ENCODE measurements around the gene ENDOD1. TPM values are rescaled to one million over a fixed set of nuclear protein-coding genes. Genes with fewer than 3 reads are reported as not detected.

Gene ENDOD1
- total and polyA plus RNA-seq, 7 donors: 7.8 to 31.4 (median 20.4) TPM

DNA sequence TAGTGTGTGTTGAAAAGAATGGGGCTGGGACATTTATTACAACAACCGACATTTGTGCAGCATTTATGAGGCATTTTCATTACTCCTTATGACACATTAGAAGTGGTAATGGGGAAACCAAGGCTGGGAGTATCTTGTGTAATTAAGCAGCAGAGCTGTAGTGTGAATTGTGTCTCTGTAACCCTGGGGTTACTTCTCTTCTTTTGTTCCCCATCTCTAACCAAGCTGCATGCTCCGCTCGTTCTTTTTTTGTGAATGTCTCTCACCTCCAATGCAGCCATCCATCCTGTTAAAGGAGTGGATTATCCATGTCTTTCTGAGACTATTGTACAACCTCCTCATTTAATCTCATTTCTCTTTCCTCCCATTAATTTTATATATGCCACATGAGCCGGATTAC lies 65.7 kb downstream of the ENDOD1 start:
- peaks cover 0 to 36% (median 26%) of the 10 kb centered on the region in 4 donors for H3K4me1 ChIP-seq
- TF ChIP-seq, protein P1, sequence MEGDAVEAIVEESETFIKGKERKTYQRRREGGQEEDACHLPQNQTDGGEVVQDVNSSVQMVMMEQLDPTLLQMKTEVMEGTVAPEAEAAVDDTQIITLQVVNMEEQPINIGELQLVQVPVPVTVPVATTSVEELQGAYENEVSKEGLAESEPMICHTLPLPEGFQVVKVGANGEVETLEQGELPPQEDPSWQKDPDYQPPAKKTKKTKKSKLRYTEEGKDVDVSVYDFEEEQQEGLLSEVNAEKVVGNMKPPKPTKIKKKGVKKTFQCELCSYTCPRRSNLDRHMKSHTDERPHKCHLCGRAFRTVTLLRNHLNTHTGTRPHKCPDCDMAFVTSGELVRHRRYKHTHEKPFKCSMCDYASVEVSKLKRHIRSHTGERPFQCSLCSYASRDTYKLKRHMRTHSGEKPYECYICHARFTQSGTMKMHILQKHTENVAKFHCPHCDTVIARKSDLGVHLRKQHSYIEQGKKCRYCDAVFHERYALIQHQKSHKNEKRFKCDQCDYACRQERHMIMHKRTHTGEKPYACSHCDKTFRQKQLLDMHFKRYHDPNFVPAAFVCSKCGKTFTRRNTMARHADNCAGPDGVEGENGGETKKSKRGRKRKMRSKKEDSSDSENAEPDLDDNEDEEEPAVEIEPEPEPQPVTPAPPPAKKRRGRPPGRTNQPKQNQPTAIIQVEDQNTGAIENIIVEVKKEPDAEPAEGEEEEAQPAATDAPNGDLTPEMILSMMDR (IDR thresholded peaks at IDR 0.05): no peak
- TF ChIP-seq POLR2A (IDR thresholded peaks at IDR 0.05): no peak
- TF ChIP-seq POLR2AphosphoS5 (IDR thresholded peaks at IDR 0.05): no peak
- no peak for TF ChIP-seq EP300 (IDR thresholded peaks at IDR 0.05)
- DNase-seq: no peak

DNA sequence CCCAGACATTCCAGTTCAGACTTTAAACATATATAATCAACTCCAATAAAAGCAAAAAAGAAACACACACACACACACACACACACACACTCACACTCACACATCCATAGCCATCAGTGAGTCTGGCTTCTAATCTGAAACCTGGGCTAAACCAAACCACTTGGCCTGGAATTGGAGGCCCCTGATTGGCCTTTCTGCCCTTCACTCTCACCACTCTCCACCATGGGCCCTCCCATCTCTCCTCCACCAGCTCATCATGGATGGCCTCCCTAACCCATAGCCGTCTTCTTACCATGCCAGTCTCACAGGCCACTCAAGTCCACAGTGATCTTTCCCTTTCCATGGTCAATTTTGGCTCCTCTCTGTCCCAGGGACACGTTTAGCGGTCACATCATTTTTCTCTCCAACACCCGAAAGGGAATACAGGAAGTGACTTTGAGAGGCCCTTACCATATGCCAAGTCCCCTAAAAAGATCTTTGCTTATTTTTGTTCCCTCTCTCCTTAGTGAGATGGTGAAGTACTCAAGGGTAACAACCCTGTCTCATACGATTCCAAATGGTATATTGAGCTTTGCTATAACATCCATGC lies 66.6 kb downstream of the ENDOD1 start:
- TF ChIP-seq, protein P1 (IDR thresholded peaks at IDR 0.05): no peak
- TF ChIP-seq POLR2A (IDR thresholded peaks at IDR 0.05) (no peak), POLR2AphosphoS5 (IDR thresholded peaks at IDR 0.05) (no peak), EP300 (IDR thresholded peaks at IDR 0.05) (no peak)
- intact Hi-C loops (cut with DNase I): no loop called here

More for the DNA sequence above, 65.7 kb downstream of the ENDOD1 start:
- Histone ChIP-seq H3K4me3 (no peak overlapping the region), H3K36me3 (no peaks in the 10 kb centered on the region), H3K27ac (no peak overlapping the region), H3K9me3 (no peaks in the 10 kb centered on the region), H3K27me3 (no peaks in the 10 kb centered on the region)
- intact Hi-C loops (cut with DNase I): no loop called here
- WGBS, 2 donors: 98 to 99% methylated on average over 4 of the region's 4 CpGs

DNA sequence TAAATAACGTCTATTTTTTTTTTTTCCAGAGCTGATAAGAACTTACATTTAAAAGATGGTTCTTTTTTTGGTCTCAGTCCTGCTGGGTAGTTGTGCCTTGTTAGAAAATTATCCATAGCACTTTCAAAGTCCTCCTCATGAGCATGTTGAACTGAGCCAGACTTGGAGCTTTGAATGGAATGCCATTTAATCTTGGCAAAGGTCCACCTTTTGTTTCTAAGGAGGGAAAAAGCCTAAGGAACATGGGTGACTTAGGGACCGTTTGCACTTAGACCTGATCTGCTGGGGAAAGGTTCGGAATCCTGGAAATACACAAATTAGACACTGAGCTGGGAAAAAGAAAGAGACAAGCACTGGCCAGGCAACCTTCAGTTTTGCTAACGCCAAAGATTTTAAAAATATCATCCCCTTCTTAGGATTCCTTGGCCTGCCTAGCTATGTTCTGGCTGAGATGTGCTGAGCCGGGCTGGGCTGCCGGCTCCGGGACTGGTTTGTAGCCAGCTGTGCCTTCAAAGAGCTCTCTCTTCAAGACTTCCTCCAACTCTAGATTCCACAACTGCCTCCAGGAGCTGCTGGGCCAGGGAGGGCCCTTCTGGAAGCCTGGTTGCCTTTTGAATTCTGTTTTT lies 67.4 kb downstream of the ENDOD1 start:
- H3K4me3 ChIP-seq: no peak overlapping the region
- DNase-seq: peak; percentile 84
- H3K27me3 ChIP-seq: no peaks in the 10 kb centered on the region
- 76 to 77% methylated on average over 7 of the region's 7 CpGs for WGBS, 2 donors
- no peaks in the 10 kb centered on the region for H3K9me3 ChIP-seq
- H3K27ac ChIP-seq: peak overlapping the region; percentile 60 to 79 (median 68)
- intact Hi-C loops (cut with DNase I): no loop called here
- TF ChIP-seq POLR2A (IDR thresholded peaks at IDR 0.05): no peak
- TF ChIP-seq POLR2AphosphoS5 (IDR thresholded peaks at IDR 0.05): peak in 2 of 4 donors; percentile 14 to 34
- peaks cover 0 to 20% (median 18%) of the 10 kb centered on the region in 4 donors for H3K4me1 ChIP-seq
- H3K36me3 ChIP-seq: no peaks in the 10 kb centered on the region

More for the DNA sequence above, 66.6 kb downstream of the ENDOD1 start:
- H3K9me3 ChIP-seq: no peaks in the 10 kb centered on the region
- peak overlapping the region; percentile 60 to 79 (median 68) for H3K27ac ChIP-seq
- peaks cover 0 to 27% (median 21%) of the 10 kb centered on the region in 4 donors for H3K4me1 ChIP-seq
- 79 to 95% methylated on average over 5 of the region's 5 CpGs for WGBS, 2 donors
- no peak overlapping the region for H3K4me3 ChIP-seq
- H3K36me3 ChIP-seq: no peaks in the 10 kb centered on the region
- no peaks in the 10 kb centered on the region for H3K27me3 ChIP-seq
- DNase-seq: no peak

DNA sequence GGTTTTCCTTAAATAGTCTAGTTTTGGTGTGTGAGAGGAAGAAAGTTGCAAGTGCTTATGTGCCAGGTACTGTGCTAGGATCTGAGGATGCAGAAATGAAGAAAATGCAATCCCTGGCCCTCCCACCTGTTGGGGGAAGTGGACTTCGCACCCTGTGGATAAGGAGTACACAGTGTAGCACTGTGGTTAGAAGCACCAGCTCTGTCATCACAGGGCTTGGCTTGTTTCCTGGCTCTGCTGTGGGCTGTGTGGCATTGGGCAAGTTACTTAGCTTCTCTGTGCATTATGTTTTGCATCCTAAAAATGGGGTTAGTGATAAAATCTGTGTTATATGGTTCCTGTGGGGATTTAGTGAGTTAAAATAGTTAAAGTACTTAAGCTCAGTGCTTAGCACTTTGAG lies 68.2 kb downstream of the ENDOD1 start:
- Histone ChIP-seq H3K4me3 (no peak overlapping the region), H3K4me1 (peaks cover 0 to 20% (median 18%) of the 10 kb centered on the region in 4 donors), H3K27me3 (no peaks in the 10 kb centered on the region), H3K9me3 (no peaks in the 10 kb centered on the region), H3K36me3 (no peaks in the 10 kb centered on the region), H3K27ac (peak overlapping the region; percentile 60 to 79 (median 68))
- WGBS, 2 donors: 75 to 83% methylated on average over 1 of the region's 1 CpG
- TF ChIP-seq POLR2A (IDR thresholded peaks at IDR 0.05): no peak
- TF ChIP-seq EP300 (IDR thresholded peaks at IDR 0.05): no peak
- TF ChIP-seq POLR2AphosphoS5 (IDR thresholded peaks at IDR 0.05): no peak
- TF ChIP-seq, protein P1 (IDR thresholded peaks at IDR 0.05): no peak
- DNase-seq: no peak
- intact Hi-C loops (cut with DNase I): no loop called here

DNA sequence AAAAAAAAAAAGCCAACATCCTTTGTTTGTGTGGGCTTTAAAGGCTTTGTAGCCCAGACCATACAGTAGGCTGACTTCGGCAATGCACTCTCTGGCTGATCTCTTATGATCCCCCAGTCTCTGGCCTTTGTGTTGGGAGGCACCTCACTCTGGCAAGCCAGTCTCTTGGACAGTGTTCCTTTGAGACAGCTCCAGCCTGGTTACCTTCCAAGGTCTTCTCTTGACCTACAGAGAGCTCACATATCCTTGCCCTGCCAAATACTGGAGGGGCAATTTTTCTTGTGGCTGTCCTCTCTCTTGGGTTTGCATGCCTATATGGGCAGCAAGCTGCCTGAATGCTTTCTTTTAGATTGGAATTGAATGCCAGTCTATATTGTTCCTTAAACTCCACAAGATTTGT lies 71.6 kb downstream of the ENDOD1 start:
- no peaks in the 10 kb centered on the region for H3K9me3 ChIP-seq
- no peak for DNase-seq
- H3K27me3 ChIP-seq: no peaks in the 10 kb centered on the region
- TF ChIP-seq, protein P1 (IDR thresholded peaks at IDR 0.05): no peak
- TF ChIP-seq EP300 (IDR thresholded peaks at IDR 0.05) (no peak), POLR2AphosphoS5 (IDR thresholded peaks at IDR 0.05) (no peak), POLR2A (IDR thresholded peaks at IDR 0.05) (no peak)
- 90 to 97% methylated on average over 1 of the region's 1 CpG for WGBS, 2 donors
- intact Hi-C loops (cut with DNase I): no loop called here
- H3K4me3 ChIP-seq: no peak overlapping the region
- no peak overlapping the region for H3K27ac ChIP-seq
- H3K4me1 ChIP-seq: peaks cover 0 to 18% (median 17%) of the 10 kb centered on the region in 4 donors
- H3K36me3 ChIP-seq: no peaks in the 10 kb centered on the region

All from sigmoid colon (tissue), 7 donors.